Tibial nerve (tissue), 3 donors: ENCODE results near the gene BPI.

Experiments
- CTCF ChIP-seq, 5 experiments: fragments of 200-600 bp in 3 of 5; fragments of 450-650 bp in 2 of 5; sonication (generic) in 3 of 5; IDR thresholded peaks; one replicate each; pipeline ENCODE4 v1.5.1; 2016 to 2019; ENCODE audit warnings: antibody characterized with exemption in 5 of 5, mild to moderate bottlenecking in 3 of 5, moderate library complexity in 2 of 5
- POLR2A ChIP-seq, 2 donors: fragments of 450-650 bp; IDR thresholded peaks; one replicate each; pipeline ENCODE4 v1.6.1; 2017; ENCODE audit warnings: antibody characterized with exemption in 2 of 2, mild to moderate bottlenecking in 2 of 2, moderate library complexity in 2 of 2

GRCh38 chr20:38255393-38255792 lies 48.6 kb upstream of the BPI start:
- TF ChIP-seq CTCF (IDR thresholded peaks at IDR 0.05), result no peak
- no peak for TF ChIP-seq POLR2A (IDR thresholded peaks at IDR 0.05)
